Smooth muscle cell (in vitro differentiated cells): ENCODE measurements around the gene COPS7A. TPM values are rescaled to one million over a fixed set of nuclear protein-coding genes. Genes with fewer than 3 reads are reported as not detected.

Experiments used
- DNase-seq: peaks from one replicate; lab custom pipeline; 2025; ENCODE audit not compliant: unreplicated experiment; lab: John Stamatoyannopoulos, UW
- H2AFZ ChIP-seq: fragments of 200-600 bp; sonication (generic); 2 replicates; pipeline ENCODE4 v1.6.0; 2016; ENCODE audit warnings: antibody characterized with exemption, low read depth, mild to moderate bottlenecking
- H3F3A ChIP-seq: fragments of 200-600 bp; sonication (generic); 2 replicates; pipeline ENCODE4 v1.6.0; 2017; ENCODE audit warnings: antibody characterized with exemption, low read depth
- H3K27ac ChIP-seq: fragments of 200-600 bp; sonication (generic); 2 replicates; pipeline ENCODE4 v1.5.1; 2016; ENCODE audit warnings: low read depth, mild to moderate bottlenecking
- H3K27me3 ChIP-seq: fragments of 200-600 bp; sonication (generic); 2 replicates; pipeline ENCODE4 v1.6.1; 2016; ENCODE audit warnings: low read depth, mild to moderate bottlenecking
- H3K36me3 ChIP-seq: fragments of 200-600 bp; sonication (generic); 2 replicates; pipeline ENCODE4 v1.5.1; 2016; ENCODE audit warnings: low read depth
- H3K4me1 ChIP-seq: fragments of 200-600 bp; sonication (generic); 2 replicates; pipeline ENCODE4 v1.5.1; 2016; ENCODE audit warnings: low read depth
- H3K4me2 ChIP-seq: fragments of 200-600 bp; sonication (generic); 2 replicates; pipeline ENCODE4 v1.6.0; 2016; ENCODE audit warnings: mild to moderate bottlenecking
- H3K4me3 ChIP-seq: fragments of 200-600 bp; sonication (generic); 2 replicates; pipeline ENCODE4 v1.5.1; 2016; ENCODE audit warnings: mild to moderate bottlenecking
- H3K79me2 ChIP-seq: fragments of 200-600 bp; sonication (generic); 2 replicates; pipeline ENCODE4 v1.6.0; 2016; ENCODE audit warnings: low read depth, mild to moderate bottlenecking
- H3K9ac ChIP-seq: fragments of 200-600 bp; sonication (generic); 2 replicates; pipeline ENCODE4 v1.6.0; 2016; ENCODE audit warnings: low read depth
- H3K9me3 ChIP-seq: fragments of 200-600 bp; sonication (generic); replicated peaks from 2 replicates; pipeline ENCODE4 v1.5.1; 2016; ENCODE audit warnings: low read depth
- H4K20me1 ChIP-seq: fragments of 200-600 bp; sonication (generic); 2 replicates; pipeline ENCODE4 v1.6.0; 2016; ENCODE audit warnings: low read depth
- CTCF ChIP-seq: fragments of 200-600 bp; sonication (generic); IDR thresholded peaks from 2 replicates; pipeline ENCODE4 v1.5.1; 2017; ENCODE audit warnings: borderline replicate concordance, mild to moderate bottlenecking, antibody characterized with exemption; ENCODE audit not compliant: insufficient read depth, poor library complexity, severe bottlenecking
- WGBS: methylation state at CpG from one replicate; pipeline ENCODE4 v1.1.7; 2016; ENCODE audit warnings: low lambda C conversion rate; 5-methylcytosine and 5-hydroxymethylcytosine counted together
- polyA plus RNA-seq: library from polyadenylated mRNA; unstranded; fragments of >200 nt; fragmentation: Nextera tagmentation; extraction: Ambion mirVana; gene quantifications from 2 replicates; pipeline ENCODE4 v1.2.1, GENCODE V29; 2016
- total RNA-seq: library from RNA; depleted of rRNA; stranded (reverse); fragments of >200 nt; gene quantifications from 2 replicates; pipeline ENCODE4 v1.2.3, GENCODE V29; 2014

COPS7A gene
- total and polyA plus RNA-seq, 2 experiments from 2014 or later: 56.6 to 105 TPM

DNA sequence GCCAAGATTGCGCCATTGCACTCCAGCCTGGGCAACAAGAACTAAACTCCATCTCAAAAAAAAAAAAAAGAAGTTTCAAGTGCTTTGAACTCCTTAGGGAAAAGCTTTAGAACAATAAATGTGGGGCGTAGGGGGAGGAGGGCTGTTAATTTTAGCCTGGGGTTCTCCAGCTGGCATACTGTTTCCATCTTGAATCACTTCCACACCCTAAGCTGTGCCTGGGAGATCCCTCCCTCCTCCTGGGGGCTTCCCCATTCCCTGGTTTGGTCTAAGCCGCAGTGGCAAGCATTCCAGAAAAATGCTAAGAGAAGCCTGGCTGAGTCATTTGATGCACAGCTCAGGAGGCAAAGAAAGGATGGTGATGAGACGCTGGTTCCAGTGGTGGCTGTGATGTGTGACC is 32.4 kb upstream of the COPS7A start:
- H3F3A ChIP-seq: peaks cover 12% of the 10 kb centered on the region
- no peak overlapping the region for H3K9ac ChIP-seq
- no peak for TF ChIP-seq CTCF
- H3K36me3 ChIP-seq: no peaks in the 10 kb centered on the region
- H3K4me1 ChIP-seq: peaks cover 20% of the 10 kb centered on the region
- peak overlapping the region; percentile 24 for H3K27ac ChIP-seq
- 69% methylated on average over 4 of the region's 4 CpGs for WGBS
- no peak overlapping the region for H2AFZ ChIP-seq
- peaks cover 34% of the 10 kb centered on the region for H3K79me2 ChIP-seq
- H3K9me3 ChIP-seq: no peaks in the 10 kb centered on the region
- peaks cover under 1% of the 10 kb centered on the region for H4K20me1 ChIP-seq
- H3K27me3 ChIP-seq: no peaks in the 10 kb centered on the region
- no peak for DNase-seq
- H3K4me3 ChIP-seq: no peak overlapping the region
- H3K4me2 ChIP-seq: no peak overlapping the region

DNA sequence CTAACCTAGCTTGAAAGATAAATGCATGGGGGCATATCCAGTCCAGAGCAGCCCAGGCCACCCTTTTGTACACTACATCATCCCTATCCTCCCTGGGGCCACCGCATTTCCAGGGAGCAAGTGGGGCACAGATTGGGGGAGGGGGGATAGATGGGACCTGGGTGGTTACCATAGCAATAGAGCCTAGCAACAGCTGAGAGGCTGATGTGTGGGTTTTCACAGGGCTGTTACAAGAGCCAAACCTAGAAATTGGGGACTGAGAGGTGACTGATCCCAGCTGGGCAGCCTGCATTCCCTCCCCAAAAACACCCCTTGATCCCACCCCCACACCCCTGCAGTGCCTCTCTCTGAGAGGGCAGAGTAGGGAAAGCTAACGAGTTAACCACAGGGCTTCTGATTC is 31.0 kb upstream of the COPS7A start:
- H3F3A ChIP-seq: peaks cover 12% of the 10 kb centered on the region
- peaks cover 11% of the 10 kb centered on the region for H3K4me1 ChIP-seq
- no peak overlapping the region for H3K9ac ChIP-seq
- no peak overlapping the region for H2AFZ ChIP-seq
- H3K36me3 ChIP-seq: no peaks in the 10 kb centered on the region
- no peaks in the 10 kb centered on the region for H3K27me3 ChIP-seq
- 73% methylated on average over 2 of the region's 2 CpGs for WGBS
- H3K4me2 ChIP-seq: no peak overlapping the region
- H3K79me2 ChIP-seq: peaks cover 20% of the 10 kb centered on the region
- H4K20me1 ChIP-seq: no peaks in the 10 kb centered on the region
- H3K4me3 ChIP-seq: no peak overlapping the region
- TF ChIP-seq CTCF: no peak
- DNase-seq: no peak
- no peaks in the 10 kb centered on the region for H3K9me3 ChIP-seq
- no peak overlapping the region for H3K27ac ChIP-seq

DNA sequence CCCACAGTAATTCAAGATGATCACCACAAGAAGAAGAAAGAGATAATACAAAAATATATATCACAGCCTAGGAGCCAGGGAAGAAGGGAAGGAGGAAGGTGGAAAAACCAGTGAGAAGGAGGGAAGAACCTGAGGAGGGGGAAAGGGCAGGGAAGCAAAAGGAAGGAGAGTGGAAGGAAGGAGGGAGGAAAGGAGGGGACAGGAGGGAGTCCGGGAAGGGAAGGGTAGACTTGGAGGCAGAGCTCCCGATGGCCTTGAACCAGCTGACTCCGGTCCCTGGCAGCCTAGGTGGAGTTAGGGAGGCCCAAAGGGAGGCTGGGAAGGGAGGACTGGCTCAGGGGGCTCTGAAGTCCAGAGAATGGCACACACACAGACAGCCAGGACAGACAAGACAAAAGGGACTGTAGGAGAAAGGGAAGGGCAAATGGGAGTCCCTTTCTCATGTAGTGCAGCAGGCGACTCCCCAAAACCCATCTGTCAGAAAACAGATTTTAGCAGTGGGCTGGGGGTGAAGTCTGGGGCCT is 30.0 kb upstream of the COPS7A start:
- H3K79me2 ChIP-seq: peaks cover 10% of the 10 kb centered on the region
- WGBS: 87% methylated on average over 4 of the region's 4 CpGs
- H3K9me3 ChIP-seq: no peaks in the 10 kb centered on the region
- no peak overlapping the region for H3K27ac ChIP-seq
- peaks cover 5% of the 10 kb centered on the region for H3K4me1 ChIP-seq
- H4K20me1 ChIP-seq: no peaks in the 10 kb centered on the region
- H3K27me3 ChIP-seq: peaks cover 9% of the 10 kb centered on the region
- no peak for TF ChIP-seq CTCF
- H3K9ac ChIP-seq: no peak overlapping the region
- DNase-seq: no peak
- H3K36me3 ChIP-seq: no peaks in the 10 kb centered on the region
- no peak overlapping the region for H3K4me2 ChIP-seq
- no peak overlapping the region for H3K4me3 ChIP-seq
- peaks cover 12% of the 10 kb centered on the region for H3F3A ChIP-seq
- H2AFZ ChIP-seq: no peak overlapping the region

DNA sequence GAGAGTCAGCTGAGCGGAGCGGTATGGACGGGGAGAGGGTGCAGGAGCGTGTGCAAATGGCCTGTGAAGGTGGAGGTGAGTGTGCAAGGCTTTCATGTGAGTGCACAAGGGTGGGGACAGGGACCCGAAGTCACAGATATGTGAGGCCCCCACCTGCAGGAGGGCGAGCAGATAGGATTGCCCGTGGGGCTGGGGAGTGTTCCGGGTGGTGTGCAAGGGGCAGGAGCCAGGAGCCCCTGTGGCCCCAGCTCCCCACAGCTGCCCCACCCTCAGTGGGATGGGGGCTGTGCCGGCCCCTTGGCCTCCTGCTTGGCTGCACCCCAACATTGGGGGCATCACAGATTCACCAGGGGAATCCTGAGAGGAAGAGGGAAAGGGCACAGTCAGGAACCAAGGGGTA is 29.1 kb upstream of the COPS7A start:
- no peak for TF ChIP-seq CTCF
- DNase-seq: no peak
- Histone ChIP-seq H3F3A (peaks cover 12% of the 10 kb centered on the region), H3K27me3 (peaks cover 15% of the 10 kb centered on the region), H3K9ac (no peak overlapping the region), H3K79me2 (peaks cover 6% of the 10 kb centered on the region), H2AFZ (no peak overlapping the region), H3K27ac (no peak overlapping the region), H3K4me1 (peaks cover 5% of the 10 kb centered on the region), H3K9me3 (no peaks in the 10 kb centered on the region), H4K20me1 (no peaks in the 10 kb centered on the region), H3K36me3 (no peaks in the 10 kb centered on the region), H3K4me3 (no peak overlapping the region), H3K4me2 (no peak overlapping the region)
- WGBS: 94% methylated on average over 9 of the region's 9 CpGs
